Endothelial cell of umbilical vein (primary cell): ENCODE measurements around the gene NRM. TPM values are rescaled to one million over a fixed set of nuclear protein-coding genes. Genes with fewer than 3 reads are reported as not detected.

ENCODE experiments used
- BruUV-seq: library from RNA; stranded (reverse); fragments of 400-500 nt; replicated peaks from 2 replicates; lab custom pipeline; 2021; lab: Mats Ljungman, UMichigan
- CTCF ChIA-PET: fragments of 300-600, 350-600 bp; sonication (Branson Sonifier 250); formaldehyde crosslinking; loops from one replicate; lab custom pipeline; 2021; ENCODE audit warnings: antibody characterized with exemption, inconsistent platforms; lab: Charles Lee
- POLR2A ChIA-PET: fragments of 300-600, 350-600 bp; sonication (Branson Sonifier 250); formaldehyde crosslinking; loops from one replicate; lab custom pipeline; 2021; ENCODE audit warnings: antibody characterized with exemption, inconsistent platforms; lab: Charles Lee
- DNase-seq: peaks from one replicate; pipeline ENCODE4 v3.0.0-alpha.2; 2011; ENCODE audit warnings: low read depth, low spot score
- FAIRE-seq: peaks from 2 replicates; lab custom pipeline; 2011; peaks lifted over from hg19 to GRCh38; lab: Jason Lieb, UNC
- H2AFZ ChIP-seq: 2 replicates; pipeline ENCODE4 v1.6.0; 2012; ENCODE audit warnings: low read depth, low read length, control low read depth, inconsistent platforms
- H3K27ac ChIP-seq: 2 replicates; pipeline ENCODE4 v1.5.1; 2011; ENCODE audit warnings: low read depth, mild to moderate bottlenecking, control low read depth, low read length, moderate library complexity; ENCODE audit not compliant: insufficient read depth
- H3K27me3 ChIP-seq, 2 experiments: 2 replicates each; pipeline versions ENCODE4 v1.6.0 to v1.6.1; 2011; ENCODE audit warnings: low read length in 2 of 2, mixed read lengths in 1 of 2; ENCODE audit not compliant: control insufficient read depth in 2 of 2, insufficient read depth in 2 of 2
- H3K36me3 ChIP-seq, 2 experiments: 2 replicates in 1 of 2; 3 replicates in 1 of 2; pipeline ENCODE4 v1.5.1; 2011; ENCODE audit warnings: low read length in 2 of 2, mild to moderate bottlenecking in 1 of 2, moderate library complexity in 1 of 2; ENCODE audit not compliant: control insufficient read depth in 2 of 2, insufficient read depth in 2 of 2; ENCODE audit errors: extremely low read depth in 1 of 2
- H3K4me1 ChIP-seq: 3 replicates; pipeline ENCODE4 v1.5.1; 2011; ENCODE audit warnings: mild to moderate bottlenecking, low read length; ENCODE audit not compliant: control insufficient read depth, insufficient read depth; ENCODE audit errors: extremely low read depth
- H3K4me2 ChIP-seq: 2 replicates; pipeline ENCODE4 v1.6.1; 2011; ENCODE audit warnings: low read length, control low read depth, mixed read lengths; ENCODE audit not compliant: insufficient read depth
- H3K4me3 ChIP-seq, 3 experiments: fragments of 200-600 bp in 1 of 3; sonication (generic), shearing (Covaris generic) in 1 of 3; replicated peaks in 1 of 3; 2 replicates each; pipeline ENCODE4 v1.5.1; 2011 to 2016; ENCODE audit warnings: control low read depth in 3 of 3, low read length in 3 of 3, mild to moderate bottlenecking in 2 of 3, inconsistent platforms in 1 of 3, low read depth in 1 of 3, moderate library complexity in 1 of 3; ENCODE audit not compliant: insufficient read depth in 1 of 3
- H3K79me2 ChIP-seq: 2 replicates; pipeline ENCODE4 v1.6.0; 2012; ENCODE audit warnings: low read length, inconsistent platforms; ENCODE audit not compliant: control insufficient read depth, insufficient read depth
- H3K9ac ChIP-seq: replicated peaks from 2 replicates; pipeline ENCODE3; 2011; ENCODE audit warnings: low read length, control low read depth; ENCODE audit not compliant: insufficient read depth; ENCODE audit errors: extremely low read depth
- H3K9me1 ChIP-seq: replicated peaks from 3 replicates; pipeline ENCODE4 v1.6.0; 2011; ENCODE audit warnings: mild to moderate bottlenecking, low read length; ENCODE audit not compliant: control insufficient read depth, insufficient read depth; ENCODE audit errors: extremely low read depth
- H3K9me3 ChIP-seq: replicated peaks from 2 replicates; pipeline ENCODE4 v1.5.1; 2012; ENCODE audit warnings: low read length, inconsistent platforms; ENCODE audit not compliant: control insufficient read depth, insufficient read depth
- H4K20me1 ChIP-seq: replicated peaks from 2 replicates; pipeline ENCODE3; 2011; ENCODE audit warnings: mild to moderate bottlenecking, low read length; ENCODE audit not compliant: control insufficient read depth, insufficient read depth; ENCODE audit errors: extremely low read depth
- EZH2 ChIP-seq: IDR thresholded peaks from 2 replicates; pipeline ENCODE4 v1.6.1; 2012; ENCODE audit warnings: borderline replicate concordance, low read depth, mild to moderate bottlenecking, moderate library complexity, low read length, inconsistent platforms; ENCODE audit not compliant: severe bottlenecking
- FOS ChIP-seq: IDR thresholded peaks from 2 replicates; pipeline ENCODE4 v1.6.1; 2011; ENCODE audit warnings: mild to moderate bottlenecking, low read length, moderate library complexity, borderline replicate concordance; ENCODE audit not compliant: insufficient read depth
- GATA2 ChIP-seq: IDR thresholded peaks from 2 replicates; pipeline ENCODE4 v1.7.0; 2011; ENCODE audit warnings: low read depth, mild to moderate bottlenecking, moderate library complexity, mixed read lengths, low read length; ENCODE audit not compliant: insufficient read length, insufficient read depth
- JUN ChIP-seq: IDR thresholded peaks from 2 replicates; pipeline ENCODE4 v1.6.1; 2011; ENCODE audit warnings: borderline replicate concordance, low read depth; ENCODE audit not compliant: insufficient read length, insufficient read depth
- MYC ChIP-seq: IDR thresholded peaks from one replicate; pipeline ENCODE4 v1.6.1; 2011; ENCODE audit warnings: mild to moderate bottlenecking, low read depth, low read length
- POLR2A ChIP-seq: IDR thresholded peaks from 2 replicates; pipeline ENCODE4 v1.6.1; 2012; ENCODE audit warnings: low read depth, mild to moderate bottlenecking, control low read depth, low read length
- POLR2AphosphoS5 ChIP-seq: IDR thresholded peaks from 2 replicates; pipeline ENCODE4 v1.6.1; 2012; ENCODE audit warnings: low read depth, mild to moderate bottlenecking, control low read depth, low read length, moderate library complexity; ENCODE audit not compliant: insufficient read depth
- dilution Hi-C: fragments of 300-500 bp; cut with MboI; formaldehyde crosslinking; loops from one replicate; pipeline ENCODE4 v1.15.0; 2019; ENCODE audit warnings: low sequenced_read_pairs; ENCODE audit not compliant: extremely low pct_ligation_motif_present
- intact Hi-C: fragments of 100-400 bp; cut with micrococcal nuclease; formaldehyde crosslinking; loops from one replicate; pipeline ENCODE4 v1.10.0; 2022
- polyA plus RNA-seq, 4 experiments: library from polyadenylated mRNA; depleted of rRNA in 3 of 4; stranded (reverse) in 3 of 4; unstranded in 1 of 4; fragments of >200 nt; gene quantifications; 2 replicates each; pipeline versions ENCODE4 v1.2.1 to v1.2.3, GENCODE V29; 2011 to 2012; ENCODE audit warnings: missing spikeins in 1 of 4
- total RNA-seq: library from RNA; stranded (reverse); gene quantifications from 2 replicates; pipeline ENCODE4 v1.2.3, GENCODE V29; 2021
- TF ChIP-seq, protein P1 (sequence below), 2 donors: IDR thresholded peaks; 1 replicate in 1 of 2; 2 replicates in 1 of 2; pipeline ENCODE4 v1.5.1; 2011; ENCODE audit warnings: low read length in 2 of 2, mild to moderate bottlenecking in 2 of 2, moderate library complexity in 2 of 2, control low read depth in 1 of 2, inconsistent platforms in 1 of 2, low read depth in 1 of 2; ENCODE audit not compliant: insufficient read depth in 1 of 2; ENCODE audit errors: extremely low read depth in 1 of 2
- TF ChIP-seq, protein P2 (sequence below): IDR thresholded peaks from 2 replicates; pipeline ENCODE4 v1.6.1; 2011; ENCODE audit not compliant: insufficient read depth, insufficient read length

The NRM gene
- total and polyA plus RNA-seq, 2 donors (not counting 3 experiments of a cell fraction or from before 2014, with no cell fraction given), result 32.2 to 33.8 TPM

DNA sequence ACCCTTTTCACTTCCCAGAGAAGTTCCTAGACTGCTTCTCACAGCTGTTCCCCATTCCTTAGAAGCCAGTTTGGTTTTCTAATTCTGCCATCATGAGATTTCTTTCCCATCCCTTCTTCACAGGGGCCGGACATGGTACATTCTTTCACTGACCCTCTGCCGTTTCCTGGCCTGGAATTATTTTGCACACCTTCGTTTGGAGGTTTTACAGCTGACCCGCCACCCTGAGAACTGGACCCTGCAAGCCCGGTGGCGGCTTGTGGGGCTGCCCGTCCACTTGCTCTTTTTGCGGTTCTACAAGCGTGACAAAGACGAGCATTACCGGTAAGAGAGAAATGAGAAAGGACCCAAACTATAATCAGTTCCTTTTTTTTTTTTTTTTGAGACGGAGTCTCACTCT is 39.6 kb downstream of the NRM start:
- DNase-seq (no peak), FAIRE-seq (no peak)
- BruUV-seq, result no TSS peak
- Histone ChIP-seq H4K20me1 (no peaks in the 10 kb centered on the region), H3K4me3 (no peak overlapping the region), H3K79me2 (peaks cover 17% of the 10 kb centered on the region), H3K4me2 (no peak overlapping the region), H3K4me1 (peaks cover 8% of the 10 kb centered on the region), H3K27me3 (no peaks in the 10 kb centered on the region), H3K27ac (no peak overlapping the region), H3K9ac (no peak overlapping the region), H2AFZ (no peak overlapping the region), H3K9me1 (no peaks in the 10 kb centered on the region), H3K9me3 (no peaks in the 10 kb centered on the region), H3K36me3 (peaks cover 8 to 25% of the 10 kb centered on the region in 2 experiments)
- TF ChIP-seq GATA2, result no peak
- TF ChIP-seq EZH2, result no peak
- TF ChIP-seq, protein P1, sequence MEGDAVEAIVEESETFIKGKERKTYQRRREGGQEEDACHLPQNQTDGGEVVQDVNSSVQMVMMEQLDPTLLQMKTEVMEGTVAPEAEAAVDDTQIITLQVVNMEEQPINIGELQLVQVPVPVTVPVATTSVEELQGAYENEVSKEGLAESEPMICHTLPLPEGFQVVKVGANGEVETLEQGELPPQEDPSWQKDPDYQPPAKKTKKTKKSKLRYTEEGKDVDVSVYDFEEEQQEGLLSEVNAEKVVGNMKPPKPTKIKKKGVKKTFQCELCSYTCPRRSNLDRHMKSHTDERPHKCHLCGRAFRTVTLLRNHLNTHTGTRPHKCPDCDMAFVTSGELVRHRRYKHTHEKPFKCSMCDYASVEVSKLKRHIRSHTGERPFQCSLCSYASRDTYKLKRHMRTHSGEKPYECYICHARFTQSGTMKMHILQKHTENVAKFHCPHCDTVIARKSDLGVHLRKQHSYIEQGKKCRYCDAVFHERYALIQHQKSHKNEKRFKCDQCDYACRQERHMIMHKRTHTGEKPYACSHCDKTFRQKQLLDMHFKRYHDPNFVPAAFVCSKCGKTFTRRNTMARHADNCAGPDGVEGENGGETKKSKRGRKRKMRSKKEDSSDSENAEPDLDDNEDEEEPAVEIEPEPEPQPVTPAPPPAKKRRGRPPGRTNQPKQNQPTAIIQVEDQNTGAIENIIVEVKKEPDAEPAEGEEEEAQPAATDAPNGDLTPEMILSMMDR (IDR thresholded peaks at IDR 0.05; ENCODE audit: extremely low read depth in 1 of 2, insufficient read depth in 1 of 2, low read depth in 1 of 2, low read length in 2 of 2), result no peak
- TF ChIP-seq, protein P2, sequence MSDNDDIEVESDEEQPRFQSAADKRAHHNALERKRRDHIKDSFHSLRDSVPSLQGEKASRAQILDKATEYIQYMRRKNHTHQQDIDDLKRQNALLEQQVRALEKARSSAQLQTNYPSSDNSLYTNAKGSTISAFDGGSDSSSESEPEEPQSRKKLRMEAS, result no peak
- TF ChIP-seq JUN, result no peak
- TF ChIP-seq POLR2A, result no peak
- no peak for TF ChIP-seq MYC
- TF ChIP-seq FOS, result no peak
- TF ChIP-seq POLR2AphosphoS5, result no peak
- dilution Hi-C loops, result no loop called here
- intact Hi-C loops, result no loop called here
- ChIA-PET CTCF (interaction anchor here (0.7 to 1.3 kb wide), 2 partner anchors 21 to 79 kb away, joined by 3 to 5 read pairs; partner anchors contain the start of gene DHX16), POLR2A (no interaction called here)
